Brain pericyte (primary cell): ENCODE measurements around the gene SKAP1.

Experiments
- DNase-seq: peaks from one replicate; pipeline ENCODE4 v3.0.0-alpha.2; 2012; ENCODE audit warnings: low read depth, low spot score

The SKAP1 gene

GRCh38 chr17:48148029-48148770 is 281.8 kb downstream of the SKAP1 start:
- no peak for DNase-seq

GRCh38 chr17:48144976-48145798 is 284.8 kb downstream of the SKAP1 start:
- DNase-seq, result no peak

- DNase-seq, result no peak
These were observed 285.8 kb downstream of the SKAP1 start for GRCh38 chr17:48144231-48144630.

- DNase-seq, result no peak
These were observed 286.4 kb downstream of the SKAP1 start for GRCh38 chr17:48143629-48144028.

- no peak for DNase-seq
These were observed 290.1 kb downstream of the SKAP1 start for GRCh38 chr17:48139944-48140343.

- no peak for DNase-seq
These were observed 292.4 kb downstream of the SKAP1 start for GRCh38 chr17:48137656-48138055.

- no peak for DNase-seq
These were observed 295.0 kb downstream of the SKAP1 start for GRCh38 chr17:48134912-48135480.

GRCh38 chr17:48132385-48132784 is 297.6 kb downstream of the SKAP1 start:
- DNase-seq, result no peak

GRCh38 chr17:48131216-48131824 is 298.7 kb downstream of the SKAP1 start:
- DNase-seq, result no peak

- no peak for DNase-seq
These were observed 300.0 kb downstream of the SKAP1 start for GRCh38 chr17:48129981-48130380.

GRCh38 chr17:48128400-48128799 is 301.6 kb downstream of the SKAP1 start:
- DNase-seq, result no peak

GRCh38 chr17:48127371-48128051 is 302.5 kb downstream of the SKAP1 start:
- DNase-seq, result no peak

- DNase-seq, result no peak
These were observed 303.5 kb downstream of the SKAP1 start for GRCh38 chr17:48126532-48126850.

- DNase-seq, result no peak
These were observed 304.0 kb downstream of the SKAP1 start for GRCh38 chr17:48125829-48126531.

GRCh38 chr17:48123776-48124388 is 306.1 kb downstream of the SKAP1 start:
- DNase-seq, result no peak

- DNase-seq, result no peak
These were observed 306.9 kb downstream of the SKAP1 start for GRCh38 chr17:48123111-48123510.

GRCh38 chr17:48122665-48123045 is 307.4 kb downstream of the SKAP1 start:
- no peak for DNase-seq

GRCh38 chr17:48121923-48122664 is 307.9 kb downstream of the SKAP1 start:
- DNase-seq, result no peak

GRCh38 chr17:48113201-48113676 is 316.8 kb downstream of the SKAP1 start:
- DNase-seq, result no peak

- DNase-seq, result no peak
These were observed 318.1 kb downstream of the SKAP1 start for GRCh38 chr17:48111937-48112241.
